CD4-positive, alpha-beta memory T cell (primary cell): ENCODE results near the gene NFATC3. TPM values are rescaled to one million over a fixed set of nuclear protein-coding genes. Genes with fewer than 3 reads are reported as not detected.
A peak's percentile ranks its signal among the peaks of the same experiment; 100 is the strongest.
"Not testable (repeated sequence)": the region's sequence is repeated elsewhere in the genome, so short reads cannot be mapped to it uniquely, and the experiment has no call there.

Experiments used
- CTCF ChIA-PET: fragments of 350-600 bp; sonication (Branson Sonifier 250); formaldehyde crosslinking; loops from one replicate; lab custom pipeline; 2021; ENCODE audit warnings: inconsistent platforms; ENCODE audit not compliant: partially characterized antibody; lab: Charles Lee
- POLR2A ChIA-PET: fragments of 350-600 bp; sonication (Branson Sonifier 250); formaldehyde crosslinking; loops from one replicate; lab custom pipeline; 2021; ENCODE audit not compliant: partially characterized antibody; lab: Charles Lee
- DNase-seq, 5 donors: peaks; one replicate each; pipeline versions ENCODE4 v3.0.0 to v3.0.0-alpha.2; 2020 to 2022; ENCODE audit warnings: mixed read lengths in 1 of 5
- H3K27ac ChIP-seq: one replicate; pipeline ENCODE4 v1.7.0; 2013; ENCODE audit warnings: low read depth, low read length
- H3K27me3 ChIP-seq: 2 replicates; pipeline ENCODE4 v1.7.0; 2013; ENCODE audit warnings: mild to moderate bottlenecking, low read length, moderate library complexity; ENCODE audit not compliant: insufficient read depth
- H3K36me3 ChIP-seq: 2 replicates; pipeline ENCODE4 v1.7.0; 2013; ENCODE audit warnings: mild to moderate bottlenecking, low read length, moderate library complexity; ENCODE audit not compliant: insufficient read depth
- H3K4me1 ChIP-seq: 2 replicates; pipeline ENCODE4 v1.7.0; 2013; ENCODE audit warnings: mild to moderate bottlenecking, low read length, moderate library complexity; ENCODE audit not compliant: insufficient read depth
- H3K4me3 ChIP-seq, 2 donors: one replicate each; pipeline ENCODE4 v1.7.0; 2013; ENCODE audit warnings: low read length in 2 of 2, mild to moderate bottlenecking in 1 of 2
- H3K9me3 ChIP-seq, 2 donors: one replicate each; pipeline ENCODE4 v1.7.0; 2013; ENCODE audit warnings: low read length in 2 of 2, control low read depth in 1 of 2; ENCODE audit not compliant: control insufficient read depth in 1 of 2
- H3K27ac Mint-ChIP-seq, 7 donors: one replicate each; pipeline ENCODE4 v1.8.0; 2020 to 2021; ENCODE audit warnings: mixed read lengths in 7 of 7, mild to moderate bottlenecking in 6 of 7, inconsistent platforms in 3 of 7, moderate library complexity in 3 of 7
- H3K27me3 Mint-ChIP-seq, 2 donors: one replicate each; pipeline ENCODE4 v1.8.0; 2020 to 2021; ENCODE audit warnings: mixed read lengths in 2 of 2
- H3K36me3 Mint-ChIP-seq, 2 donors: one replicate each; pipeline ENCODE4 v1.8.0; 2020 to 2021; ENCODE audit warnings: mixed read lengths in 2 of 2, inconsistent platforms in 1 of 2, mild to moderate bottlenecking in 1 of 2
- H3K4me1 Mint-ChIP-seq, 4 donors: one replicate each; pipeline ENCODE4 v1.8.0; 2020 to 2021; ENCODE audit warnings: mixed read lengths in 4 of 4, mild to moderate bottlenecking in 1 of 4
- H3K4me3 Mint-ChIP-seq, 8 donors: one replicate each; pipeline ENCODE4 v1.8.0; 2020 to 2021; ENCODE audit warnings: mixed read lengths in 8 of 8, mild to moderate bottlenecking in 7 of 8, moderate library complexity in 6 of 8, inconsistent platforms in 3 of 8
- H3K9me3 Mint-ChIP-seq, 8 donors: one replicate each; pipeline ENCODE4 v1.8.0; 2020 to 2021; ENCODE audit warnings: mixed read lengths in 8 of 8, mild to moderate bottlenecking in 5 of 8, inconsistent platforms in 3 of 8, moderate library complexity in 1 of 8
- intact Hi-C: fragments of 100-400 bp; cut with micrococcal nuclease; formaldehyde crosslinking; loops from one replicate; pipeline ENCODE4 v1.15.1; 2023
- polyA plus RNA-seq, 2 donors: library from polyadenylated mRNA; unstranded; fragments of 300-500 nt; fragmentation: Illumina TruSeq; gene quantifications; one replicate each; pipeline ENCODE4 v1.2.3, GENCODE V29; 2021
- total RNA-seq, 2 experiments: library from RNA; stranded (reverse); gene quantifications; one replicate each; pipeline ENCODE4 v1.2.3, GENCODE V29; 2021

The NFATC3 gene
- total and polyA plus RNA-seq, 4 experiments from 2014 or later = 76.5 to 134 (median 111) TPM

GRCh38 chr16:68133000-68133399, 47.8 kb downstream of the NFATC3 start:
- H3K4me3 Mint-ChIP-seq, H3K9me3 ChIP-seq, H3K27me3 ChIP-seq, H3K27ac ChIP-seq, H3K27me3 Mint-ChIP-seq, DNase-seq, H3K4me3 ChIP-seq, H3K9me3 Mint-ChIP-seq, H3K36me3 ChIP-seq: not testable (repeated sequence)
- POLR2A ChIA-PET = interaction anchor here (1.1 to 2.9 kb wide), 3 partner anchors 14 to 48 kb away, joined by 4 to 11 read pairs (median 5); partner anchors contain the start of gene NFATC3
- intact Hi-C loops = loop anchor here (5.0 kb wide), 1 partner anchor 46 kb away; the partner anchor contains the start of gene NFATC3
- peaks cover 9 to 34% of the 10 kb centered on the region in 2 donors for H3K36me3 Mint-ChIP-seq
- CTCF ChIA-PET = interaction anchor here (1.0 to 1.4 kb wide), 3 partner anchors 9 to 92 kb away, joined by 3 to 6 read pairs (median 3); no protein-coding TSS in a partner anchor
- peak overlapping the region in 5 of 7 donors; percentile 36 to 82 (median 80) for H3K27ac Mint-ChIP-seq
- peaks cover 49% of the 10 kb centered on the region for H3K4me1 ChIP-seq
- H3K4me1 Mint-ChIP-seq = peaks cover 38 to 61% (median 49%) of the 10 kb centered on the region in 4 donors

- Mint-ChIP-seq H3K4me1 (peaks cover 39 to 60% (median 47%) of the 10 kb centered on the region in 4 donors), H3K27ac (peak overlapping the region in 6 of 7 donors; percentile 3 to 84 (median 64)), H3K27me3 (no peaks in the 10 kb centered on the region), H3K9me3 (no peaks in the 10 kb centered on the region), H3K36me3 (peaks cover 14 to 40% of the 10 kb centered on the region in 2 donors), H3K4me3 (no peak overlapping the region)
- peaks cover 40% of the 10 kb centered on the region for H3K4me1 ChIP-seq
- H3K36me3 ChIP-seq = peaks cover 9% of the 10 kb centered on the region
- no peak for DNase-seq
- intact Hi-C loops = loop anchor here (5.0 kb wide), 1 partner anchor 47 kb away; the partner anchor contains the start of gene NFATC3
- ChIA-PET CTCF (no interaction called here), POLR2A (no interaction called here)
- no peak overlapping the region for H3K27ac ChIP-seq
- no peaks in the 10 kb centered on the region for H3K9me3 ChIP-seq
- no peak overlapping the region for H3K4me3 ChIP-seq
- H3K27me3 ChIP-seq = no peaks in the 10 kb centered on the region
These were observed 49.5 kb downstream of the NFATC3 start for GRCh38 chr16:68134644-68135043.

- Mint-ChIP-seq H3K27ac (peak overlapping the region in 1 of 7 donors; percentile 69), H3K4me3 (no peak overlapping the region), H3K36me3 (peaks cover 22 to 42% of the 10 kb centered on the region in 2 donors), H3K4me1 (peaks cover 35 to 49% (median 40%) of the 10 kb centered on the region in 4 donors), H3K27me3 (no peaks in the 10 kb centered on the region), H3K9me3 (no peaks in the 10 kb centered on the region)
- CTCF ChIA-PET = interaction anchor here (1.4 to 1.5 kb wide), 3 partner anchors 16 to 92 kb away, joined by 3 read pairs; no protein-coding TSS in a partner anchor
- no peaks in the 10 kb centered on the region for H3K9me3 ChIP-seq
- no peak overlapping the region for H3K27ac ChIP-seq
- POLR2A ChIA-PET = no interaction called here
- intact Hi-C loops = no loop called here
- peaks cover 14% of the 10 kb centered on the region for H3K36me3 ChIP-seq
- H3K27me3 ChIP-seq = no peaks in the 10 kb centered on the region
- H3K4me1 ChIP-seq = peaks cover 23% of the 10 kb centered on the region
- H3K4me3 ChIP-seq = no peak overlapping the region
- no peak for DNase-seq
These were observed 51.3 kb downstream of the NFATC3 start for GRCh38 chr16:68136515-68136914.

GRCh38 chr16:68144008-68144407, 58.8 kb downstream of the NFATC3 start:
- Histone ChIP-seq H3K4me3 (no peak overlapping the region), H3K36me3 (peaks cover 11% of the 10 kb centered on the region), H3K27me3 (no peaks in the 10 kb centered on the region), H3K27ac (no peak overlapping the region), H3K9me3 (no peaks in the 10 kb centered on the region), H3K4me1 (peaks cover 34% of the 10 kb centered on the region)
- Mint-ChIP-seq H3K36me3 (peaks cover 23 to 39% of the 10 kb centered on the region in 2 donors), H3K27ac (peak overlapping the region in 5 of 7 donors; percentile 6 to 74 (median 43)), H3K9me3 (no peaks in the 10 kb centered on the region), H3K4me3 (no peak overlapping the region), H3K27me3 (no peaks in the 10 kb centered on the region), H3K4me1 (peaks cover 41 to 54% (median 47%) of the 10 kb centered on the region in 4 donors)
- CTCF ChIA-PET = interaction anchor here (0.6 to 1.5 kb wide), 2 partner anchors 23 to 50 kb away, joined by 3 to 6 read pairs; no protein-coding TSS in a partner anchor
- POLR2A ChIA-PET = no interaction called here
- intact Hi-C loops = no loop called here
- DNase-seq = no peak

GRCh38 chr16:68146585-68146984, 61.4 kb downstream of the NFATC3 start:
- no peaks in the 10 kb centered on the region for H3K9me3 Mint-ChIP-seq
- H3K36me3 Mint-ChIP-seq = peaks cover 10 to 36% of the 10 kb centered on the region in 2 donors
- POLR2A ChIA-PET = interaction anchor here (0.6 kb wide), 1 partner anchor 1080 kb away, joined by 3 read pairs; no protein-coding TSS in a partner anchor
- peaks cover 6% of the 10 kb centered on the region for H3K36me3 ChIP-seq
- peaks cover 36% of the 10 kb centered on the region for H3K4me1 ChIP-seq
- H3K27me3 ChIP-seq = no peaks in the 10 kb centered on the region
- DNase-seq = peak in 2 of 5 donors; percentile 1 to 21
- no peak overlapping the region for H3K27ac ChIP-seq
- no peaks in the 10 kb centered on the region for H3K9me3 ChIP-seq
- CTCF ChIA-PET = no interaction called here
- intact Hi-C loops = loop anchor here (5.0 kb wide), 1 partner anchor 44 kb away; no protein-coding TSS in a partner anchor
- H3K4me3 Mint-ChIP-seq = no peak overlapping the region
- H3K4me1 Mint-ChIP-seq = peaks cover 29 to 49% (median 40%) of the 10 kb centered on the region in 4 donors
- peak overlapping the region in 4 of 7 donors; percentile 2 to 83 (median 52) for H3K27ac Mint-ChIP-seq
- H3K27me3 Mint-ChIP-seq = no peaks in the 10 kb centered on the region
- H3K4me3 ChIP-seq = no peak overlapping the region

GRCh38 chr16:68147444-68147843, 62.3 kb downstream of the NFATC3 start:
- Mint-ChIP-seq H3K27ac (peak overlapping the region in 2 of 7 donors; percentile 12 to 36), H3K4me1 (peaks cover 22 to 42% (median 33%) of the 10 kb centered on the region in 4 donors), H3K4me3 (no peak overlapping the region), H3K27me3 (no peaks in the 10 kb centered on the region), H3K9me3 (no peaks in the 10 kb centered on the region), H3K36me3 (peaks cover 9 to 28% of the 10 kb centered on the region in 2 donors)
- Histone ChIP-seq H3K27me3 (no peaks in the 10 kb centered on the region), H3K36me3 (peaks cover 6% of the 10 kb centered on the region), H3K9me3 (no peaks in the 10 kb centered on the region), H3K27ac (no peak overlapping the region), H3K4me3 (no peak overlapping the region), H3K4me1 (peaks cover 31% of the 10 kb centered on the region)
- no peak for DNase-seq
- ChIA-PET POLR2A (no interaction called here), CTCF (interaction anchor here (1.2 kb wide), 1 partner anchor 12 kb away, joined by 3 read pairs; no protein-coding TSS in a partner anchor)
- intact Hi-C loops = loop anchor here (5.0 kb wide), 1 partner anchor 45 kb away; no protein-coding TSS in a partner anchor

- peaks cover 22 to 42% (median 32%) of the 10 kb centered on the region in 4 donors for H3K4me1 Mint-ChIP-seq
- DNase-seq = no peak
- CTCF ChIA-PET = interaction anchor here (0.9 kb wide), 1 partner anchor 35 kb away, joined by 4 read pairs; no protein-coding TSS in a partner anchor
- Histone ChIP-seq H3K9me3 (no peaks in the 10 kb centered on the region), H3K27ac (no peak overlapping the region), H3K27me3 (no peaks in the 10 kb centered on the region), H3K4me1 (peaks cover 26% of the 10 kb centered on the region), H3K36me3 (peaks cover 11% of the 10 kb centered on the region), H3K4me3 (no peak overlapping the region)
- peaks cover 6 to 28% of the 10 kb centered on the region in 2 donors for H3K36me3 Mint-ChIP-seq
- no peaks in the 10 kb centered on the region for H3K27me3 Mint-ChIP-seq
- POLR2A ChIA-PET = interaction anchor here (0.7 to 1.3 kb wide), 3 partner anchors 10 to 70 kb away, joined by 3 to 4 read pairs (median 3); no protein-coding TSS in a partner anchor
- no peak overlapping the region for H3K4me3 Mint-ChIP-seq
- intact Hi-C loops = loop anchor here (5.0 kb wide), 1 partner anchor 47 kb away; no protein-coding TSS in a partner anchor
- H3K9me3 Mint-ChIP-seq = no peaks in the 10 kb centered on the region
- H3K27ac Mint-ChIP-seq = peak overlapping the region in 1 of 7 donors; percentile 58
These were observed 64.4 kb downstream of the NFATC3 start for GRCh38 chr16:68149596-68149995.
